ENCODE data around the gene ORMDL1. TPM values are rescaled to one million over a fixed set of nuclear protein-coding genes. Genes with fewer than 3 reads are reported as not detected.
"Not testable (repeated sequence)": the region's sequence is repeated elsewhere in the genome, so short reads cannot be mapped to it uniquely, and the experiment has no call there.

Gene ORMDL1
- polyA plus RNA-seq, 3 donors = 89.2 to 96.1 (median 90.6) TPM

DNA sequence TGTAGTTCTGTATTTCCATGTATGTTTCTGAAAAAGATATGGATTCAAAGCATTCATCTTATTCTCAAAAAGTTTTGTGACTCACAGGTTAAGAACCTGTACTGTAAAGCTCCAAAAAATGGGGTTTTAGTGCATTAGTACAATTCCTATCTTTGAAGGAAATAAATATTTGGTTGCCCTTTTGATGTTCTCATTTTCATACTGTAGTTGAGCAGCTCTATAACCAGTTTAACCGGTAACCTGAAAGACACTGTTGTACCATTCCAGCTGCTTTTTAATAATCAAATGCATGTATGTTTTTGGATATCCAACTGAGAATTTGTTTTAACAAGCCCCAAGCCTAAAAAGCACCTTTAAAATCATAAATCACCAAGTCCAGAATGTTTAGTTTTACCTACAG is 11.9 kb downstream of the ORMDL1 start:
- no peak for DNase-seq (ENCODE audit: low read depth in 3 of 3, low spot score in 2 of 3)

GRCh38 chr2:189770590-189771322 is 13.4 kb downstream of the ORMDL1 start:
- no peak for DNase-seq (ENCODE audit: low read depth in 3 of 3, low spot score in 2 of 3)

DNA sequence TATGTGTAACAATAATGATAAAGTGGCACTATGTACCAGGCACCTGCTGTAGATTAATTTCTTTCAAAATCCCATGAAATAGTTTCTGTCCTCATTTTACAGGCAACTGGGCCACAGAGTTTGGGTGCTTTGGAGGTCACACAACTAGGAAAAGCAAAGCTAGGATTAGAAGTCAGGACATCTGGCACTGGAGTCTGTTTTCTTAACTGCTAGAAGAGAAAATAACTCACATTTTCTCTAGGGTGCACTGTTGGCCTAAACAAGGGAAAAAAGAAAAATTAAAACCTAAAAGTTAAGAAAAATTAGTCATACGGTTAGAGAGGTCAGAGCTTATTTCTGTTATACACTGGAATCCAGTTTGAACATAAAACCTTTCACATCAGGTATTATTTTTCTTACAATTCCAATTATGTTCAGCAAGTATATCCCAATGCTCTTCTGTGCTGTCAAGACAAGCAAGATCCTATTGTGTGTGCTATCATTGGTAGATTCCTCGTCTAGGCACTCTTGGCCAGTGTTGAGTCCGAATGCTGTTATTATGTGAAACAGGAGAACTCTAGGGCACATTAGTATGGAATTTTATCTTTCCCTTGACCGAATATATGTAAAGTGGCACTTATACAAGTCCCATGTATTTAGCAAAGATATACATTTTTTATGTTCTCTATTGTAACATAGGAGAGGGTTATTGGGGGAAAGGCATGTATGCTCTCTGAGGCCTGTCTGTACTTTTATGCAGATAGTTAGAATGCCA is 20.1 kb downstream of the ORMDL1 start:
- DNase-seq (ENCODE audit: low read depth in 3 of 3, low spot score in 2 of 3) = no peak

DNA sequence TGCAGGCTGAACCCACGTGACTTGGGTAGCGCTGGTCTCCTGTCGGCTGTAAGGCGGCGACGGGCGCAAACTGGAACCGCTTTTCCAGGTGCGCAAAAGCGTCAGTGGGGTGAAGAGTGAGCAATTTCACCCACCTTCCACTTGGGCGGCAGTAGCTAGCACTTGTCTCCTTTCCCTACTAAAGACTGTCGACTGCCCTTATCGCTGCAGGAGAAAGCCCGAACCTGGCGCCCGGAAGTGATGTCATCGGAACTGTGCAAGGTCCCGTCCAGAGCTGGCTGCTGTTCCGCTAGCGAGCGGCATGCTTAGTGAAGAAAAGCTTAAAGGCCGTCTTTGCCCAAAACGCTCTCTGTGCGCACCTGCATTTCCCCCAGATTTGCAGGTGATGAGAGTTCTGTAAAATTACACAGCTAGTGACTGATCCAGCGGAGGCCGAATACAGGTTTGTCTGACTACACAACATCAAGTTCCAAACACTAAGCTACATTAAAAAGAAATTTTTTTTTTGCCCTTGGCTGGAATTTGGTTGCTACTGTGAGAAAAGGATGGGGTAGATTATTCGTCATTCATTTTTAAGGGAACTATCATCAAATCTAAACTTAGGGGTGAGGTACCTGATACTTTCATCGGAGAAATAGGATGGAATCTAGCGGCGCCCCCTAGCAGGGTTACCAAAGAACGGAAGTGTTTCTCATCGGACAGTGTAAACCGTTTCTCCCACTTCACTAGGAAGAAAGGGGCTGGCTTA is 21.4 kb downstream of the ORMDL1 start, which contains the start of gene OSGEPL1:
Gene OSGEPL1, minus strand, starts transcription at position 242 of the 748 bp plus-strand sequence. CDS start 1,152 bp downstream, outside the sequence.
- peak; percentile 91 to 95 (median 92) for DNase-seq (ENCODE audit: low read depth in 3 of 3, low spot score in 2 of 3)

GRCh38 chr2:189762229-189762550 is 21.9 kb downstream of the ORMDL1 start:
- DNase-seq (ENCODE audit: low read depth in 3 of 3, low spot score in 2 of 3) = no peak

- not testable (repeated sequence) for DNase-seq (ENCODE audit: low read depth in 3 of 3, low spot score in 2 of 3)
Observed at GRCh38 chr2:189760154-189760553, 24.0 kb downstream of the ORMDL1 start.

- DNase-seq (ENCODE audit: low read depth in 3 of 3, low spot score in 2 of 3) = no peak
Observed at GRCh38 chr2:189756311-189756952, 27.7 kb downstream of the ORMDL1 start.

DNA sequence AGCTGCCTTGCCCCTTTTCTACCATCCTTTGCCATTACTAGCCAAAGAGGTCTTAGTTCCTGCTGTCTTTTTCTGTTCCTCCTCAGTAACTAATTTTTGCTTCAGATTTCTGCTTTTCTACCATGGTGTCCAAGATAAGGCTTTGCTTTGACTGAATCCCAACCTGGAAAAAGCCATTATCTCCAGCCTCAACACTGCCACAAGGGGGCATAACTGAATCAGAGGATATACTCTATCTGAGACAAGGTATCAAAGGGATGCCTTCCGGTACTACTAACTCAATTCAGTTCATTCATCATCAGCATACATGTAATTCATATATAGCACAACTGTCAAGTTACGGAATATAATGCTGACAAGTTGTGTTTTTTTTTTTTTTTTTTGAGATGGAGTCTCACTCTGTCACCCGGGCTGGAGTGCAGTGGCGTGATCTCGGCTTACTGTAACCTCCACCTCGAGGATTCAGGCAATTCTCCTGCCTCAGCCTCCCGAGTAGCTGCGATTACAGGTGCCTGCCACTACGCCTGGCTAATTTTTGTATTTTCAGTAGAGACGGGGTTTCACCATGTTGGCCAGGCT is 33.0 kb downstream of the ORMDL1 start:
- no peak for DNase-seq (ENCODE audit: low read depth in 3 of 3, low spot score in 2 of 3)

DNA sequence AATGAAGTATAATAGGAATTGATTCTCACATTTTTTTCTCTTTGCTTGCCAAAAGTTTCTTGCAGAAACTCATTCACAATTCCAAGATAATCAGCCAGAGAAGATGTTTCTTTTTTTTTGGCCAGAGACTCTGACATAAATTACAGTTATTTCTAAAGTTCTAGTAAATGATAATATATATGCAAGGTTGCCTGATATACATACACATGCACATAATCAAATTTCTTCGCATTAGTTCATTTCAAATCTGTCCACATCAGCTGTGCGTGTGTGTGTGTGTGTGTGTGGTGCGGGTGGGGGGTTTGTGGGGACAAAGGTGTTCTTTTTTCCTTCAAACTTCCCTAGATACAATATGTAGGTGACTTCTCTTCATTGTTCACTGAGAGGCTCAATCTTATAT is 54.7 kb downstream of the ORMDL1 start:
- no peak for DNase-seq (ENCODE audit: low read depth in 3 of 3, low spot score in 2 of 3)

- no peak for DNase-seq (ENCODE audit: low read depth in 3 of 3, low spot score in 2 of 3)
Observed at GRCh38 chr2:189726849-189727248, 57.3 kb downstream of the ORMDL1 start.

GRCh38 chr2:189726271-189726670 is 57.9 kb downstream of the ORMDL1 start:
- DNase-seq (ENCODE audit: low read depth in 3 of 3, low spot score in 2 of 3) = no peak

GRCh38 chr2:189723192-189723591 is 60.9 kb downstream of the ORMDL1 start:
- no peak for DNase-seq (ENCODE audit: low read depth in 3 of 3, low spot score in 2 of 3)

Other genes starting within 250 kb of the ORMDL1 start
- gene SLC40A1, start 203.6 kb downstream of the ORMDL1 start, polyA plus RNA-seq (ENCODE audit: insufficient read length in 3 of 3) = 100 to 1,000 TPM; 128 to 143 (median 137) TPM
- 10 to 100 TPM; 62.3 to 66.3 (median 66.0) TPM for gene ASNSD1, start 122.9 kb downstream of the ORMDL1 start, polyA plus RNA-seq (ENCODE audit: insufficient read length in 3 of 3)
- gene ANKAR, start 109.7 kb downstream of the ORMDL1 start, polyA plus RNA-seq (ENCODE audit: insufficient read length in 3 of 3) = 1 to 10 TPM; 6.2 to 9.1 (median 8.0) TPM
- 10 to 100 TPM; 19.3 to 19.7 (median 19.5) TPM for gene OSGEPL1, start 21.5 kb downstream of the ORMDL1 start, polyA plus RNA-seq (ENCODE audit: insufficient read length in 3 of 3)
- gene PMS1, start 111 bp upstream of the ORMDL1 start, polyA plus RNA-seq (ENCODE audit: insufficient read length in 3 of 3) = 10 to 100 TPM; 30.7 to 40.9 (median 34.8) TPM